ENCODE data around the gene RNF166. TPM values are rescaled to one million over a fixed set of nuclear protein-coding genes. Genes with fewer than 3 reads are reported as not detected.

RNF166 gene
- polyA plus RNA-seq, 3 donors: 9.8 to 25.9 (median 13.8) TPM

- 90 to 97% (median 91%) methylated on average over 15 to 16 of the region's 16 CpGs for WGBS, 3 donors
Measured at GRCh38 chr16:88699180-88699579, 7.0 kb downstream of the RNF166 start.

GRCh38 chr16:88698646-88699045 is 7.6 kb downstream of the RNF166 start:
- 93 to 96% (median 96%) methylated on average over 22 to 25 of the region's 25 CpGs for WGBS, 3 donors
- H3K27ac ChIP-seq (ENCODE audit: low read depth, low read length): no peak overlapping the region

More at GRCh38 chr16:88699180-88699579, 7.0 kb downstream of the RNF166 start:
- H3K27ac ChIP-seq (ENCODE audit: low read depth, low read length): no peak overlapping the region

- 84 to 88% (median 87%) methylated on average over 37 of the region's 37 CpGs for WGBS, 3 donors
- no peak overlapping the region for H3K27ac ChIP-seq (ENCODE audit: low read depth, low read length)
Measured at GRCh38 chr16:88697831-88698615, 8.2 kb downstream of the RNF166 start.

GRCh38 chr16:88697116-88697830 is 8.9 kb downstream of the RNF166 start:
- H3K27ac ChIP-seq (ENCODE audit: low read depth, low read length): no peak overlapping the region
- 87 to 93% (median 92%) methylated on average over 44 to 47 of the region's 47 CpGs for WGBS, 3 donors

- 86 to 87% (median 87%) methylated on average over 14 of the region's 14 CpGs for WGBS, 3 donors
Measured at GRCh38 chr16:88696441-88696840, 9.8 kb downstream of the RNF166 start.

GRCh38 chr16:88695753-88696152 is 10.5 kb downstream of the RNF166 start:
- WGBS, 3 donors: 90 to 97% (median 95%) methylated on average over 7 of the region's 7 CpGs
- no peak overlapping the region for H3K27ac ChIP-seq (ENCODE audit: low read depth, low read length)

More at GRCh38 chr16:88696441-88696840, 9.8 kb downstream of the RNF166 start:
- no peak overlapping the region for H3K27ac ChIP-seq (ENCODE audit: low read depth, low read length)

GRCh38 chr16:88695218-88695617 is 11.0 kb downstream of the RNF166 start:
- WGBS, 3 donors: 76 to 84% (median 80%) methylated on average over 15 of the region's 15 CpGs
- H3K27ac ChIP-seq (ENCODE audit: low read depth, low read length): no peak overlapping the region

GRCh38 chr16:88694221-88695087 is 11.8 kb downstream of the RNF166 start:
- 88 to 93% (median 93%) methylated on average over 32 to 37 of the region's 37 CpGs for WGBS, 3 donors

GRCh38 chr16:88693420-88694177 is 12.6 kb downstream of the RNF166 start:
- H3K27ac ChIP-seq (ENCODE audit: low read depth, low read length): no peak overlapping the region

More at GRCh38 chr16:88694221-88695087, 11.8 kb downstream of the RNF166 start:
- no peak overlapping the region for H3K27ac ChIP-seq (ENCODE audit: low read depth, low read length)

GRCh38 chr16:88692861-88693260 is 13.3 kb downstream of the RNF166 start:
- H3K27ac ChIP-seq (ENCODE audit: low read depth, low read length): no peak overlapping the region
- WGBS, 3 donors: 65 to 89% (median 67%) methylated on average over 10 of the region's 10 CpGs

More at GRCh38 chr16:88693420-88694177, 12.6 kb downstream of the RNF166 start:
- 89 to 90% (median 90%) methylated on average over 39 of the region's 39 CpGs for WGBS, 3 donors

GRCh38 chr16:88691924-88692560 is 14.2 kb downstream of the RNF166 start:
- H3K27ac ChIP-seq (ENCODE audit: low read depth, low read length): no peak overlapping the region
- WGBS, 3 donors: 53 to 87% (median 59%) methylated on average over 26 of the region's 26 CpGs

- H3K27ac ChIP-seq (ENCODE audit: low read depth, low read length): no peak overlapping the region
- WGBS, 3 donors: 82 to 95% (median 82%) methylated on average over 33 of the region's 33 CpGs
Measured at GRCh38 chr16:88691129-88691813, 14.9 kb downstream of the RNF166 start.

- H3K27ac ChIP-seq (ENCODE audit: low read depth, low read length): no peak overlapping the region
- 82 to 86% (median 84%) methylated on average over 20 to 21 of the region's 21 CpGs for WGBS, 3 donors
Measured at GRCh38 chr16:88690341-88691128, 15.7 kb downstream of the RNF166 start.

GRCh38 chr16:88688013-88688778 is 18.0 kb downstream of the RNF166 start:
- no peak overlapping the region for H3K27ac ChIP-seq (ENCODE audit: low read depth, low read length)
- WGBS, 3 donors: 19 to 54% (median 34%) methylated on average over 26 to 28 of the region's 28 CpGs

- no peak overlapping the region for H3K27ac ChIP-seq (ENCODE audit: low read depth, low read length)
- 48 to 77% (median 76%) methylated on average over 3 of the region's 3 CpGs for WGBS, 3 donors
Measured at GRCh38 chr16:88687676-88688012, 18.6 kb downstream of the RNF166 start.

GRCh38 chr16:88687254-88687576 is 19.0 kb downstream of the RNF166 start:
- 29 to 68% (median 52%) methylated on average over 9 to 10 of the region's 10 CpGs for WGBS, 3 donors
- H3K27ac ChIP-seq (ENCODE audit: low read depth, low read length): no peak overlapping the region
